ENCODE data around the gene SNRNP40.
"Not testable (repeated sequence)": the region's sequence is repeated elsewhere in the genome, so short reads cannot be mapped to it uniquely, and the experiment has no call there.

SNRNP40 gene

DNA sequence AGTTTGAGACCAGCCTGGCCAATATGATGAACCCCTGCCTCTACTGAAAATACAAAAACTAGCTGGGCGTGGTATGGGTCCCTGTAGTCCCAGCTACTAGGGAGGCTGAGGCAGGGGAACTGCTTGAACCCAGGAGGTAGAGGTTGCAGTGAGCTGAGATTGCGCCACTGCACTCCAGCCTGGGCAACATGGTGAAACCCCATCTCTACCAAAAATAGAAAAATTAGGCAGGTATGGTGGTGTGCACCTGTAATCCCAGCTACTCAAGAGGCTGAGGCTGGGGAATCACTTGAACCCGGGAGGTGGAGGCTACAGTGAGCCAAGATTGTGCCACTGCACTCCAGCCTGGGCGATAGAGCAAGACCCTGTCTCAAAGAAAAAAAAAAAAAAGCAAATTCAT, 8.8 kb downstream of the SNRNP40 start:
- DNase-seq (ENCODE audit: insufficient read length, low spot score); FAIRE-seq: not testable (repeated sequence)

- not testable (repeated sequence) for DNase-seq (ENCODE audit: insufficient read length, low spot score); FAIRE-seq
These were observed 14.2 kb downstream of the SNRNP40 start for GRCh38 chr1:31282426-31282825.

DNA sequence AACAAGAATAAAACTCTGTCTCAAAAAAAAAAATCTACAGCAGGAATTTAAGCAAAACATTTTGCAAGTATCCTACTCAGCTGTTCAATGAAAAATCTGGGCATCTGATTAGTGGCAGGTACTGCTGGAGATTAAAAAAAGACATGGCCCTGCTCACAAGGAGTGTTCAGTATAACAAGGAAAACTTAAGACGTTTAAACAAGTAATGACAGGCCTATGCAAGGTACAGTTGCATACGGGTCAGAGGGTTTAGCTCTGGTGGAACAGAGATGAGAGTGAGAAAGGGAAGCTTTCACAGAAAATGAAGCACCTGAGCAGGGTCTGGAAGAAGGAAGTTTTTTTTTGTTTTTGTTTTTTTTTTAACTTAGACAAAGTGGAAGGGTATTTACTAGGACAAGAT, 23.0 kb downstream of the SNRNP40 start:
- FAIRE-seq (no peak), DNase-seq (ENCODE audit: insufficient read length, low spot score) (no peak)

GRCh38 chr1:31272369-31272768, 24.2 kb downstream of the SNRNP40 start:
- FAIRE-seq (no peak), DNase-seq (ENCODE audit: insufficient read length, low spot score) (no peak)

DNA sequence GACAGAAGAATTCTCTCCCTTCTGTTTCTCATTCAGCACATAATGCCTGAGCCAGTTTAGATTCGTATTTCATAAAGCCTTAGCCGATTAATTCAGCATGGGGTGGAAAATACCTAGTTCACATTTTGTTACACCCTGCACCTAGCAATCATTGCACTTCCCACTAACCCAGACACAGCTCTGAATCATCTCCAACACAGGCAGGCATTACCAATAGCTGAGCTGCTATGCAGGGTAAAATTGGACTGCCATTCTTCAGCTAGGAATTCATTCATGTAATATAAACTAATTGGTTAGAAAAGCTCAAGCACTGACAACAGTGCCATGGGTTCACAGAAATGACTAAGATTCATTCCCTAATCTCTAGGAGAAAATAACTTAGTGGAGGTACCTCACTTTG, 30.0 kb downstream of the SNRNP40 start:
- no peak for DNase-seq (ENCODE audit: insufficient read length, low spot score)
- FAIRE-seq = no peak

GRCh38 chr1:31264790-31265386, 31.7 kb downstream of the SNRNP40 start:
- FAIRE-seq (no peak), DNase-seq (ENCODE audit: insufficient read length, low spot score) (no peak)

DNA sequence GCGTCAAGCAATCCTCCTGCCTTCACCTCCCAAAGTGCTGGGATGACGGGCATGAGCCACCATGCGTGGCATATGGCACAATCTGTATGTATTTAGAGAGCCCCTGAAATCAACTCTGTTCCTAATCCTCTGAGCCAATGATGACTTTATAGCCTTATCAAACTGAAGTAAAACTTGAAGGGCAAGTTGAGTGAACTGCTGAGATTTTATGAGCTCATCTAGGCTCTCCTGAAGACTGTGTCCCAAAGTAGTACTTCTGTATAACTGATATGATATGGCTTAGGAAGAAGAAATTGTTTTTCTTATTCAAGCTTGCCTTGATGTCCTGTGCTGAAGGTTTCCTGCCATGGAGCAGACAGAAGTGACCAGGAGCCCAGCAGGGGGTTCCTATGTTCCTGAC, 33.2 kb downstream of the SNRNP40 start:
- DNase-seq (ENCODE audit: insufficient read length, low spot score) (no peak), FAIRE-seq (no peak)

GRCh38 chr1:31262393-31262792, 34.2 kb downstream of the SNRNP40 start:
- not testable (repeated sequence) for DNase-seq (ENCODE audit: insufficient read length, low spot score); FAIRE-seq

- no peak for DNase-seq (ENCODE audit: insufficient read length, low spot score)
- no peak for FAIRE-seq
These were observed 34.7 kb downstream of the SNRNP40 start for GRCh38 chr1:31261916-31262315.

GRCh38 chr1:31259746-31260145, 36.8 kb downstream of the SNRNP40 start:
- FAIRE-seq (no peak), DNase-seq (ENCODE audit: insufficient read length, low spot score) (no peak)

- no peak for FAIRE-seq
- no peak for DNase-seq (ENCODE audit: insufficient read length, low spot score)
These were observed 38.0 kb downstream of the SNRNP40 start for GRCh38 chr1:31258581-31258980.

DNA sequence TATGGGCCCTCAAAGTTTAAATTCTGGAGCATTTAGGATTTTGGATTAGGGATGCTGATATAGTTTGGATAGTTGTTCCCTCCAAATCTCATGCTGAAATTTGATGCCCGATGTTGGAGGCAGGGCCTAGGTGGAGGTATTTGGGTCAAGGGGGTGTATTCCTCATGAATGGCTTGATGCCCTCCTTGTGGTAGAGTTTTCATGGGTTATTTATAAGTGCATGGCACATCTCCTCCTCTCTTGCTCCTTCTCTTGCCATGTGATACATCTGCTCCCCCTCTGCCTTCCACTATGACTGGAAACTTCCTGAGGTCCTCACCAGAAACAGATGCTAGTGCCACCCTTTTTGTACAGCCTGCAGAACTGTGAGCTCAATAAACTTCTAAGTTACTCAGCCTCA, 39.4 kb downstream of the SNRNP40 start:
- DNase-seq (ENCODE audit: insufficient read length, low spot score) = no peak
- no peak for FAIRE-seq

- no peak for FAIRE-seq
- no peak for DNase-seq (ENCODE audit: insufficient read length, low spot score)
These were observed 46.7 kb downstream of the SNRNP40 start for GRCh38 chr1:31249854-31250253.

- no peak for DNase-seq (ENCODE audit: insufficient read length, low spot score)
- FAIRE-seq = no peak
These were observed 48.3 kb downstream of the SNRNP40 start for GRCh38 chr1:31248276-31248675.

GRCh38 chr1:31244326-31244725, 52.3 kb downstream of the SNRNP40 start:
- FAIRE-seq (no peak), DNase-seq (ENCODE audit: insufficient read length, low spot score) (no peak)

GRCh38 chr1:31243501-31244286, 52.9 kb downstream of the SNRNP40 start:
- DNase-seq (ENCODE audit: insufficient read length, low spot score) (no peak), FAIRE-seq (no peak)

DNA sequence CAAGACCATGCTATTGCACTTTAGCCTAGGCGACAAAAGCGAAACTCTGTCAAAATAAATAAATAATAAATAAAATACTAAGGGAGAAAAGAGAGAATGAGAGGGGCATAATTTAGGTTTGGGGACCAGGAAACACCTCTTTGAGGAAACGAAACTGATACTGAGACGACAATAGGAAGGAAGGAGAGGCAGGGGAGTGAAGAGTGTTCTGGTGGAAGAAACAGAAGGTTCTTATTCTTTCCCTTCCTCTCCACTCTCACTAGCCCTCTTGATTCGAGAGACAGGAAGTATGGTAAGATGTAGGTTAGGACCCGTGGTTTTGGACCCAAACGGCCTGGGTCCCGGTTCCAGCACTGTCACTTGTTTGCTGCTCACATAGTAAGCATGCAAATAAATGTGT, 55.3 kb downstream of the SNRNP40 start:
- FAIRE-seq = no peak
- no peak for DNase-seq (ENCODE audit: insufficient read length, low spot score)

DNA sequence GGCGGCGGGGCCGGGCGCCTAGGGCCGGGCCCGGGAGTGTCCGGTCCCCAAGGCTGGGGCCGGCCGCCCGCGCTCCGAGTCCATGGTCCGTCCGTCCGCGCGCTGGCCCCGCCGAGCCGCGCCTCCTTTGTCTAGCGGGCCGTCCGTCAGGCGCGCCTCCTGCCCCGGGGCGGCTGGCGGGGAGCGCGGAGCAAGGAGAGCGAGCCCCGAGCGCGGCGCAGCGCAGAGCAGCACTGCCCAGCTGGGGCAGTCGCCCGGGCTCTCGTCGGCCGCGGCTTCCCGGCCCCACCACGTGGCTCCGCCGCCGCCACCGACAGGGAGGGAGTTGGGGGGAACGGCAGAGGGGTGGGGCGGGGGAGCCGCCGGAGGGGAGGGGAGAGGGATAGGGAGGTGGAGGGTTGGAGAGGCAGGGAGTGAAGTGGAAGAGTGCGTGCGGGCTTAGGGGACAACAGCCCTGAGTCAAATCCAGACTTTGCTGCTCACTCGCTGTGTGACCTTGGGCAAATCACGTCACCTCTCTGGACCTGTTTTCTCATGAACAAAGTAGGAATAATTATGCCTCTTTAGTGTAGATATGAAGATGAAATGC, 56.8 kb downstream of the SNRNP40 start, which contains the start of gene NKAIN1:
Gene NKAIN1 (minus strand): TSS at position 235 of the 589 bp plus-strand sequence. CDS start 340 bp downstream, outside the sequence.
- no peak for DNase-seq (ENCODE audit: insufficient read length, low spot score)
- FAIRE-seq = no peak

DNA sequence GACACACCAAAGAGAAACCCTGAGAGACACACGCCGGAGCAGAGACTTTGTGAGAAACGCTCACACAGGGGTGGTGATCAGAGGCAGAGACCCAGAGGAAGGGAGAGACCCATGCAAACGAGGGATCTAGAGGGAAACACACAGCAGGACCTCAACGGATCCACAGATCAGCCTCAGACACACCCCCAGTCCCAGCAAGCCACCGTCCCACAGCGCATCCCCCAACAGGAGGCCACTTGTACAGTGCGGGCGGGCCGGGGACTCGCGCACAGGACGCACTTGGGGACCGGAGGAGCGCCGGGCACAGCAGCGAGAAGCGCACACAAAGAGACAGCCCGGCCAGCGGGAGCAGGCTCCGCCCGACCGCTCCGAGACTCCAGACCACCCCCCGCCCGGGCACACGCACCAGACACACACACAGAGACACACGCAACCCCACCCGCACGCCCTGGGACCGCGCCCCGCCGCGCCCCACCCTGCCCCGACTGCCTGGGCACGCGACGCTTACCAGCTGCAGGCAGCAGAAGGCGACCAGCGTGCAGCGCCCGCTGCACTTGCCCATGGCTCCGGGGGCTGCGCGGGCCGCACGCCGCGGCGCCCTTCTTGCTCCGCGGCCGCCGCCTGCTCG, 57.5 kb downstream of the SNRNP40 start:
- FAIRE-seq = no peak
- peak; percentile 25 for DNase-seq (ENCODE audit: insufficient read length, low spot score)

DNA sequence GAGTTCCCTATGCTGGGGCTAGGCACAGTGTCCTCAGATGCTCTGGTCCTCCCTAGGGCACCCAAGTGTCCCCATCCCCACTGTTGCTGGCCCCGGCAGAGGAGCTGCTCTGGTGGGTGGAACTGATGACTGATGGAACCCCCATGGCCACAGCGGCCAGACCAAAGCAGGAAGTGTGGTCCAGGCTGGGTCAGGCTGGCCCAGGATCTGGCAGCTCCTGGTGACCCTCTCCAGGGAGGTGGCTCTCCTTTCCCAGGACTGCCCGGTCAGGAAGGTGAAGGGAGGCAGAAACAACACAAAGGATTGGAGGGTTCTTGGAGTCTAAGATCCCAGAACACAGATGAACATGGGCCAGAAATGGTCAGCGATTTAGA, 58.0 kb downstream of the SNRNP40 start:
- FAIRE-seq = no peak

DNA sequence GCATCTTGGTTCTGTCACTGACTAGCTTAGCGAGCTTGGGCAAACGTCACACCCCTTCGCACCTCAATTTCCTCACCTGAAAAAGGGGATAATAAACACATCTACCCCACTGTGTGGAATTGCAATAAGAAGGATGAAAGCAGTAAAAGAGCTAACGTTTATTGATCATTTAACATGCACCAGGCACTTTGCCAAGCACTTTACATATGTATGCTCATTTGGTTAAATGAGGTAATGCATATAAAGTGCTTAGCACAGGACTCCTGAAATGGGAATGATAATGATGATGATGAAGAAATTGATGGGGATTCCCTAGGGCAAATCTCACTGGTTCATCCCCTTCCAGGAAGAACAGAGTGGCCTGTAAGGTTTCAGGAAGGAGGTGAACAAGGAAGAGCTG, 61.7 kb downstream of the SNRNP40 start:
- DNase-seq (ENCODE audit: insufficient read length, low spot score) = no peak
- no peak for FAIRE-seq

More for the DNA sequence above, 58.0 kb downstream of the SNRNP40 start:
- DNase-seq (ENCODE audit: insufficient read length, low spot score) = no peak

All from GM19239 (cell line).